Gastrocnemius medialis (tissue), 4 donors: ENCODE results near the gene DCAF8. TPM values are rescaled to one million over a fixed set of nuclear protein-coding genes. Genes with fewer than 3 reads are reported as not detected.
A peak's percentile ranks its signal among the peaks of the same experiment; 100 is the strongest.

Experiments used
- ATAC-seq, 2 donors: fragments of 150-250 bp; one replicate each; pipeline ENCODE4 v1.9.1; 2016
- DNase-seq, 2 donors: peaks; one replicate each; pipeline ENCODE4 v3.0.0-alpha.2; 2019
- H3K27ac ChIP-seq, 4 donors: fragments of 200-600 bp; sonication (generic); 1 replicate in 1 of 4; 2 replicates in 3 of 4; pipeline ENCODE4 v1.5.1; 2016 to 2018; ENCODE audit warnings: mild to moderate bottlenecking in 2 of 4, moderate library complexity in 1 of 4
- H3K27me3 ChIP-seq, 3 donors: fragments of 200-600 bp; sonication (generic) in 2 of 3; 1 replicate in 1 of 3; 2 replicates in 2 of 3; pipeline versions ENCODE4 v1.5.1 to v1.6.0; 2016 to 2019; ENCODE audit warnings: mild to moderate bottlenecking in 1 of 3, moderate library complexity in 1 of 3
- H3K36me3 ChIP-seq, 2 donors: fragments of 200-600 bp; sonication (generic) in 1 of 2; one replicate each; pipeline ENCODE4 v1.5.1; 2017 to 2018
- H3K4me1 ChIP-seq, 2 donors: fragments of 200-600 bp; sonication (generic) in 1 of 2; one replicate each; pipeline ENCODE4 v1.5.1; 2016 to 2017; ENCODE audit warnings: mild to moderate bottlenecking in 2 of 2
- H3K4me3 ChIP-seq, 4 donors: fragments of 200-600 bp; sonication (generic) in 3 of 4; 1 replicate in 1 of 4; 2 replicates in 3 of 4; pipeline ENCODE4 v1.5.1; 2016 to 2019; ENCODE audit warnings: mild to moderate bottlenecking in 2 of 4
- H3K9me3 ChIP-seq, 3 donors: fragments of 200-600 bp; sonication (generic) in 2 of 3; 1 replicate in 1 of 3; 2 replicates in 2 of 3; pipeline ENCODE4 v1.5.1; 2016 to 2019
- CTCF ChIP-seq, 5 experiments: fragments of 450-650 bp in 3 of 5; fragments of 200-600 bp in 2 of 5; sonication (generic) in 2 of 5; IDR thresholded peaks in 4 of 5; conservative IDR thresholded peaks in 1 of 5; 1 replicate in 4 of 5; 2 replicates in 1 of 5; pipeline ENCODE4 v1.5.1; 2016 to 2019; ENCODE audit warnings: antibody characterized with exemption in 5 of 5, mild to moderate bottlenecking in 3 of 5, moderate library complexity in 3 of 5
- POLR2A ChIP-seq, 2 donors: fragments of 450-650 bp; IDR thresholded peaks; one replicate each; pipeline ENCODE4 v1.6.1; 2017; ENCODE audit warnings: antibody characterized with exemption in 2 of 2, mild to moderate bottlenecking in 2 of 2, moderate library complexity in 2 of 2
- in situ Hi-C, 4 donors: fragments of 200-750 bp; cut with MboI; loops; one replicate each; pipeline versions ENCODE4 v1.15.0 to v1.8.0; 2017; ENCODE audit warnings: low sequenced_read_pairs in 4 of 4
- intact Hi-C: fragments of 100-400 bp; cut with DNase I; formaldehyde crosslinking; loops from one replicate; pipeline ENCODE4 v1.15.1; 2023; ENCODE audit warnings: low total_unique reads
- total RNA-seq, 4 donors: library from RNA; depleted of rRNA; stranded (reverse); fragments of >200 nt; gene quantifications; one replicate each; pipeline versions ENCODE4 v1.1.0 to v1.2.3, GENCODE V29; 2016

Gene DCAF8
- total RNA-seq, 4 donors from 2014 or later: 170 to 208 (median 196) TPM

GRCh38 chr1:160204526-160205241 lies 57.7 kb downstream of the DCAF8 start:
- H3K4me3 ChIP-seq: peak overlapping the region; percentile 73 to 94 (median 86)
- H3K27ac ChIP-seq: peak overlapping the region; percentile 84 to 93 (median 90)
- no peak for DNase-seq
- no peaks in the 10 kb centered on the region for H3K27me3 ChIP-seq
- TF ChIP-seq CTCF (IDR thresholded peaks at IDR 0.05 in 4 of 5, conservative IDR thresholded peaks at IDR 0.05 in 1 of 5) (no peak), POLR2A (IDR thresholded peaks at IDR 0.05) (no peak)
- H3K36me3 ChIP-seq: peaks cover 0 to 6% of the 10 kb centered on the region in 2 donors
- ATAC-seq: no peak
- H3K9me3 ChIP-seq: no peaks in the 10 kb centered on the region
- in situ Hi-C loops (no loop called here), intact Hi-C loops (loop anchor here (5.0 kb wide), 1 partner anchor 102 kb away; no protein-coding TSS in a partner anchor)
- H3K4me1 ChIP-seq: peaks cover 27 to 53% of the 10 kb centered on the region in 2 donors

GRCh38 chr1:160200786-160201185 lies 61.6 kb downstream of the DCAF8 start:
- TF ChIP-seq POLR2A (IDR thresholded peaks at IDR 0.05) (no peak), CTCF (IDR thresholded peaks at IDR 0.05 in 4 of 5, conservative IDR thresholded peaks at IDR 0.05 in 1 of 5) (no peak)
- H3K27ac ChIP-seq: peak overlapping the region in 2 of 4 donors; percentile 14 to 73
- peaks cover 0 to 13% of the 10 kb centered on the region in 2 donors for H3K36me3 ChIP-seq
- H3K4me3 ChIP-seq: no peak overlapping the region
- ATAC-seq (no peak), DNase-seq (no peak)
- no peaks in the 10 kb centered on the region for H3K27me3 ChIP-seq
- in situ Hi-C loops: no loop called here
- peaks cover 30 to 39% of the 10 kb centered on the region in 2 donors for H3K4me1 ChIP-seq
- intact Hi-C loops: loop anchor here (2.0 kb wide), 1 partner anchor 76 kb away; no protein-coding TSS in a partner anchor
- H3K9me3 ChIP-seq: no peaks in the 10 kb centered on the region

- H3K4me3 ChIP-seq: no peak overlapping the region
- H3K4me1 ChIP-seq: peaks cover 52 to 60% of the 10 kb centered on the region in 2 donors
- DNase-seq (no peak), ATAC-seq (no peak)
- H3K27me3 ChIP-seq: no peaks in the 10 kb centered on the region
- peak overlapping the region; percentile 24 to 73 (median 64) for H3K27ac ChIP-seq
- H3K36me3 ChIP-seq: peaks cover 0 to 28% of the 10 kb centered on the region in 2 donors
- intact Hi-C loops: no loop called here
- H3K9me3 ChIP-seq: no peaks in the 10 kb centered on the region
- TF ChIP-seq CTCF (IDR thresholded peaks at IDR 0.05 in 4 of 5, conservative IDR thresholded peaks at IDR 0.05 in 1 of 5): no peak
- TF ChIP-seq POLR2A (IDR thresholded peaks at IDR 0.05): no peak
- in situ Hi-C loops: loop anchor here in 2 of 4 donors (10.0 kb wide), 2 partner anchors 92 to 178 kb away; no protein-coding TSS in a partner anchor
Measured at GRCh38 chr1:160197231-160197630, 65.1 kb downstream of the DCAF8 start.

GRCh38 chr1:160196143-160196542 lies 66.2 kb downstream of the DCAF8 start:
- TF ChIP-seq POLR2A (IDR thresholded peaks at IDR 0.05) (no peak), CTCF (IDR thresholded peaks at IDR 0.05 in 4 of 5, conservative IDR thresholded peaks at IDR 0.05 in 1 of 5) (no peak)
- Histone ChIP-seq H3K4me3 (no peak overlapping the region), H3K4me1 (peaks cover 61 to 71% of the 10 kb centered on the region in 2 donors), H3K9me3 (no peaks in the 10 kb centered on the region), H3K36me3 (peaks cover 0 to 22% of the 10 kb centered on the region in 2 donors), H3K27ac (peak overlapping the region; percentile 3 to 73 (median 58)), H3K27me3 (no peaks in the 10 kb centered on the region)
- intact Hi-C loops: no loop called here
- in situ Hi-C loops: loop anchor here in 2 of 4 donors (10.0 kb wide), 2 partner anchors 91 to 179 kb away; no protein-coding TSS in a partner anchor
- ATAC-seq (no peak), DNase-seq (no peak)
